Measurements from ENCODE around the gene LRP2. TPM values are rescaled to one million over a fixed set of nuclear protein-coding genes. Genes with fewer than 3 reads are reported as not detected.

LRP2 gene
- polyA plus RNA-seq, 3 donors = not detected

DNA sequence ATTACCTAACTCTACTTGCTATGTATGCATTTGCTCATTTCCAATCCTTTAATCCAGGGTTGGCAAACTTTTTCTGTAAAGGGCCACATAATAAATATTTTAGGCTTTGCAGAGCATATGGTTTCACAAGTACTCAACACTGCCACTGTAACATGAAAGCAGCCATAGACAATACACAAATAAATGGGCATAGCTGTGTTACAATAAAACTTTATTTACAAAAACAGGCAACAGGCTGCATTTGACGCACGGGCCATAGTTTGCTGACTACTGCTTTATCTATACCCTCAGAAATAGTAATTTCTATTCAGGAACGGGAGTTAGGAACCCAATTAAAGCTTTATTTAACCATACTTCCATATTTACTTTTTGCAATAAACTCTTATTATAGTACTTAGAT, 154.3 kb downstream of the LRP2 start:
- Histone ChIP-seq H3K79me2 (ENCODE audit: insufficient read depth, low read length) (no peaks in the 10 kb centered on the region), H3K9me3 (replicated peaks in 1 of 2; ENCODE audit: control insufficient read depth in 1 of 2, insufficient read depth in 1 of 2, low read length in 2 of 2) (no peaks in the 10 kb centered on the region), H3K4me1 (ENCODE audit: control insufficient read depth in 1 of 2, insufficient read depth in 2 of 2, low read length in 2 of 2) (no peaks in the 10 kb centered on the region), H3K36me3 (replicated peaks in 1 of 2; ENCODE audit: control insufficient read depth in 1 of 2, insufficient read depth in 2 of 2, low read length in 2 of 2) (no peaks in the 10 kb centered on the region), H4K20me1 (ENCODE audit: insufficient read depth, low read length) (no peaks in the 10 kb centered on the region), H3K4me2 (replicated peaks; ENCODE audit: extremely low read depth, low read length, poor library complexity, severe bottlenecking) (no peak overlapping the region), H2AFZ (ENCODE audit: insufficient read depth, low read depth, low read length, poor library complexity, severe bottlenecking) (no peak overlapping the region), H3K4me3 (replicated peaks in 1 of 3; ENCODE audit: low read depth in 2 of 3, low read length in 3 of 3) (no peak overlapping the region), H3K27ac (ENCODE audit: low read depth in 1 of 2, low read length in 2 of 2) (no peak overlapping the region), H3K9ac (ENCODE audit: insufficient read depth, low read length, poor library complexity, severe bottlenecking) (no peak overlapping the region), H3K27me3 (ENCODE audit: control insufficient read depth in 2 of 2, insufficient read depth in 2 of 2, low read length in 2 of 2) (no peaks in the 10 kb centered on the region)
- no peak for DNase-seq
- TF ChIP-seq, protein P1, sequence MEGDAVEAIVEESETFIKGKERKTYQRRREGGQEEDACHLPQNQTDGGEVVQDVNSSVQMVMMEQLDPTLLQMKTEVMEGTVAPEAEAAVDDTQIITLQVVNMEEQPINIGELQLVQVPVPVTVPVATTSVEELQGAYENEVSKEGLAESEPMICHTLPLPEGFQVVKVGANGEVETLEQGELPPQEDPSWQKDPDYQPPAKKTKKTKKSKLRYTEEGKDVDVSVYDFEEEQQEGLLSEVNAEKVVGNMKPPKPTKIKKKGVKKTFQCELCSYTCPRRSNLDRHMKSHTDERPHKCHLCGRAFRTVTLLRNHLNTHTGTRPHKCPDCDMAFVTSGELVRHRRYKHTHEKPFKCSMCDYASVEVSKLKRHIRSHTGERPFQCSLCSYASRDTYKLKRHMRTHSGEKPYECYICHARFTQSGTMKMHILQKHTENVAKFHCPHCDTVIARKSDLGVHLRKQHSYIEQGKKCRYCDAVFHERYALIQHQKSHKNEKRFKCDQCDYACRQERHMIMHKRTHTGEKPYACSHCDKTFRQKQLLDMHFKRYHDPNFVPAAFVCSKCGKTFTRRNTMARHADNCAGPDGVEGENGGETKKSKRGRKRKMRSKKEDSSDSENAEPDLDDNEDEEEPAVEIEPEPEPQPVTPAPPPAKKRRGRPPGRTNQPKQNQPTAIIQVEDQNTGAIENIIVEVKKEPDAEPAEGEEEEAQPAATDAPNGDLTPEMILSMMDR (IDR thresholded peaks at IDR 0.05) = no peak
- peaks cover 0 to 2% (median 0%) of the 10 kb centered on the region in 3 donors for H3K27me3 Mint-ChIP-seq (ENCODE audit: low read depth in 3 of 3)
- no peaks in the 10 kb centered on the region for H3K4me1 Mint-ChIP-seq
- no peak overlapping the region for H3K4me3 Mint-ChIP-seq
- H3K36me3 Mint-ChIP-seq = no peaks in the 10 kb centered on the region
- WGBS (ENCODE audit: insufficient coverage) = no CpG with 5 or more reads among the region's 3 CpGs
- H3K9me3 Mint-ChIP-seq = no peaks in the 10 kb centered on the region
- no peak overlapping the region for H3K27ac Mint-ChIP-seq
- intact Hi-C loops (cut with micrococcal nuclease) = no loop called here

DNA sequence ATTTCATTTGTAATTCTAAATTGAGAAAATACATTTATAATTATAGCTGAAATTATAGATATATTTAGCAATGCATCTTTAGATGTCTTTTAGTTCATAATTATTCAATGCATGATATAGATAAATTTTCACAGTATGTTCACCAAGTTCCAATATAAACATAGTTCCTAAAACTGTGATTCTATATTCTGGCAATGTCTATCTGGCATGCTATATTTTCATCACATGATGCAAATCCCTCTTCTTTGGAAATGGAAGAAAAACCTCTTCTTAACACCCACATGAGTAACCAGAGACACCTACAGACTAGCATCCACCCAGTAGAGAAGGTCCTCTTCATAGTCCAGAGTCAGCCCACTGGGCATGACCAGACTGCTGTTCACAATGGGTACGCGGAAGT, 157.2 kb downstream of the LRP2 start:
- no peaks in the 10 kb centered on the region for H3K27me3 ChIP-seq (ENCODE audit: control insufficient read depth in 2 of 2, insufficient read depth in 2 of 2, low read length in 2 of 2)
- peaks cover 0 to 2% (median 0%) of the 10 kb centered on the region in 3 donors for H3K27me3 Mint-ChIP-seq (ENCODE audit: low read depth in 3 of 3)
- no peaks in the 10 kb centered on the region for H3K79me2 ChIP-seq (ENCODE audit: insufficient read depth, low read length)
- TF ChIP-seq, protein P1 (IDR thresholded peaks at IDR 0.05) = no peak
- no peak overlapping the region for H3K9ac ChIP-seq (ENCODE audit: insufficient read depth, low read length, poor library complexity, severe bottlenecking)
- H4K20me1 ChIP-seq (ENCODE audit: insufficient read depth, low read length) = no peaks in the 10 kb centered on the region
- no peak overlapping the region for H3K27ac ChIP-seq (ENCODE audit: low read depth in 1 of 2, low read length in 2 of 2)
- no peaks in the 10 kb centered on the region for H3K4me1 ChIP-seq (ENCODE audit: control insufficient read depth in 1 of 2, insufficient read depth in 2 of 2, low read length in 2 of 2)
- no peaks in the 10 kb centered on the region for H3K36me3 Mint-ChIP-seq
- intact Hi-C loops (cut with micrococcal nuclease) = no loop called here
- no peaks in the 10 kb centered on the region for H3K4me1 Mint-ChIP-seq
- H3K27ac Mint-ChIP-seq = no peak overlapping the region
- H3K9me3 ChIP-seq (replicated peaks in 1 of 2; ENCODE audit: control insufficient read depth in 1 of 2, insufficient read depth in 1 of 2, low read length in 2 of 2) = no peaks in the 10 kb centered on the region
- no peak for DNase-seq
- WGBS (ENCODE audit: insufficient coverage) = 100% methylated on average over 2 of the region's 2 CpGs
- no peaks in the 10 kb centered on the region for H3K36me3 ChIP-seq (replicated peaks in 1 of 2; ENCODE audit: control insufficient read depth in 1 of 2, insufficient read depth in 2 of 2, low read length in 2 of 2)
- no peaks in the 10 kb centered on the region for H3K9me3 Mint-ChIP-seq
- no peak overlapping the region for H3K4me3 ChIP-seq (replicated peaks in 1 of 3; ENCODE audit: low read depth in 2 of 3, low read length in 3 of 3)
- H3K4me3 Mint-ChIP-seq = no peak overlapping the region
- no peak overlapping the region for H3K4me2 ChIP-seq (replicated peaks; ENCODE audit: extremely low read depth, low read length, poor library complexity, severe bottlenecking)
- H2AFZ ChIP-seq (ENCODE audit: insufficient read depth, low read depth, low read length, poor library complexity, severe bottlenecking) = no peak overlapping the region
